Activated CD8-positive, alpha-beta memory T cell treated with anti-CD3 and anti-CD28 coated beads, Interleukin-2, amount 50 U/mL, for 4 hours (primary cell): ENCODE results near the gene SIX2.

ENCODE experiments used
- DNase-seq: peaks from one replicate; pipeline ENCODE4 v3.0.0-alpha.2; 2020

The SIX2 gene

GRCh38 chr2:45018023-45018422 lies 8.8 kb upstream of the SIX2 start:
- no peak for DNase-seq

- no peak for DNase-seq
Observed at GRCh38 chr2:45014831-45015230, 5.6 kb upstream of the SIX2 start.

GRCh38 chr2:45014016-45014702 lies 4.9 kb upstream of the SIX2 start:
- DNase-seq: no peak

- DNase-seq: no peak
Observed at GRCh38 chr2:45013229-45014015, 4.2 kb upstream of the SIX2 start.

- DNase-seq: no peak
Observed at GRCh38 chr2:45012733-45013132, 3.5 kb upstream of the SIX2 start.

GRCh38 chr2:45011621-45012602 lies 2.7 kb upstream of the SIX2 start:
- no peak for DNase-seq

- DNase-seq: no peak
Observed at GRCh38 chr2:45011121-45011520, 1.9 kb upstream of the SIX2 start.

- DNase-seq: no peak
Observed at GRCh38 chr2:45010702-45011012, 1.4 kb upstream of the SIX2 start.

- DNase-seq: no peak
Observed at GRCh38 chr2:45009928-45010701, 863 bp upstream of the SIX2 start.

- DNase-seq: no peak
Observed at GRCh38 chr2:45008296-45009129, 739 bp downstream of the SIX2 start.

GRCh38 chr2:45007961-45008295 lies 1.3 kb downstream of the SIX2 start:
- no peak for DNase-seq

GRCh38 chr2:45006942-45007287 lies 2.3 kb downstream of the SIX2 start:
- DNase-seq: no peak

- DNase-seq: no peak
Observed at GRCh38 chr2:45006041-45006941, 3.0 kb downstream of the SIX2 start.

- no peak for DNase-seq
Observed at GRCh38 chr2:45005261-45006002, 3.8 kb downstream of the SIX2 start.

- DNase-seq: no peak
Observed at GRCh38 chr2:45004562-45005191, 4.6 kb downstream of the SIX2 start.

- no peak for DNase-seq
Observed at GRCh38 chr2:45003579-45004551, 5.4 kb downstream of the SIX2 start.

- DNase-seq: no peak
Observed at GRCh38 chr2:45002686-45003085, 6.6 kb downstream of the SIX2 start.

GRCh38 chr2:45001869-45002385 lies 7.3 kb downstream of the SIX2 start:
- no peak for DNase-seq
